ENCODE results near the gene VCPKMT. TPM values are rescaled to one million over a fixed set of nuclear protein-coding genes. Genes with fewer than 3 reads are reported as not detected.

The VCPKMT gene
- total RNA-seq, 4 donors from 2014 or later: 0.51 to 14.7 (median 10.9) TPM

GRCh38 chr14:50103558-50103957, 12.8 kb downstream of the VCPKMT start:
- Histone ChIP-seq H3K27me3 (no peaks in the 10 kb centered on the region), H3K4me3 (no peak overlapping the region), H3K9me3 (no peaks in the 10 kb centered on the region), H3K36me3 (no peaks in the 10 kb centered on the region), H3K27ac (no peak overlapping the region), H3K4me1 (no peaks in the 10 kb centered on the region)
- no peak for TF ChIP-seq CTCF (IDR thresholded peaks at IDR 0.05)
- no peak for TF ChIP-seq POLR2A (IDR thresholded peaks at IDR 0.05)
- DNase-seq: no peak
- intact Hi-C loops (cut with DNase I; ENCODE audit: low total_unique reads): loop anchor here (10.0 kb wide), 2 partner anchors 209 to 239 kb away; partner anchors contain the start of gene ARF6

GRCh38 chr14:50101417-50101816, 15.0 kb downstream of the VCPKMT start:
- no peak for DNase-seq
- Histone ChIP-seq H3K4me3 (no peak overlapping the region), H3K4me1 (no peaks in the 10 kb centered on the region), H3K9me3 (no peaks in the 10 kb centered on the region), H3K36me3 (no peaks in the 10 kb centered on the region), H3K27ac (no peak overlapping the region), H3K27me3 (no peaks in the 10 kb centered on the region)
- intact Hi-C loops (cut with DNase I; ENCODE audit: low total_unique reads): loop anchor here (10.0 kb wide), 2 partner anchors 207 to 237 kb away; partner anchors contain the start of gene ARF6
- no peak for TF ChIP-seq POLR2A (IDR thresholded peaks at IDR 0.05)
- no peak for TF ChIP-seq CTCF (IDR thresholded peaks at IDR 0.05)

GRCh38 chr14:50100805-50101204, 15.6 kb downstream of the VCPKMT start:
- Histone ChIP-seq H3K4me1 (no peaks in the 10 kb centered on the region), H3K4me3 (no peak overlapping the region), H3K27ac (no peak overlapping the region), H3K9me3 (no peaks in the 10 kb centered on the region), H3K36me3 (no peaks in the 10 kb centered on the region), H3K27me3 (no peaks in the 10 kb centered on the region)
- no peak for DNase-seq
- no peak for TF ChIP-seq POLR2A (IDR thresholded peaks at IDR 0.05)
- no peak for TF ChIP-seq CTCF (IDR thresholded peaks at IDR 0.05)
- intact Hi-C loops (cut with DNase I; ENCODE audit: low total_unique reads): loop anchor here (10.0 kb wide), 2 partner anchors 206 to 236 kb away; partner anchors contain the start of gene ARF6

- H3K27me3 ChIP-seq: no peaks in the 10 kb centered on the region
- no peak overlapping the region for H3K27ac ChIP-seq
- no peaks in the 10 kb centered on the region for H3K36me3 ChIP-seq
- intact Hi-C loops (cut with DNase I; ENCODE audit: low total_unique reads): no loop called here
- H3K4me3 ChIP-seq: no peak overlapping the region
- DNase-seq: no peak
- H3K9me3 ChIP-seq: no peaks in the 10 kb centered on the region
- TF ChIP-seq POLR2A (IDR thresholded peaks at IDR 0.05) (no peak), CTCF (IDR thresholded peaks at IDR 0.05) (no peak)
- H3K4me1 ChIP-seq: no peaks in the 10 kb centered on the region
Measured at GRCh38 chr14:50099335-50099734, 17.0 kb downstream of the VCPKMT start.

GRCh38 chr14:50095895-50096294, 20.5 kb downstream of the VCPKMT start:
- intact Hi-C loops (cut with DNase I; ENCODE audit: low total_unique reads): no loop called here
- Histone ChIP-seq H3K27ac (no peak overlapping the region), H3K9me3 (no peaks in the 10 kb centered on the region), H3K36me3 (no peaks in the 10 kb centered on the region), H3K4me3 (no peak overlapping the region), H3K27me3 (no peaks in the 10 kb centered on the region), H3K4me1 (no peaks in the 10 kb centered on the region)
- TF ChIP-seq POLR2A (IDR thresholded peaks at IDR 0.05) (no peak), CTCF (IDR thresholded peaks at IDR 0.05) (no peak)
- no peak for DNase-seq

All from uterus (tissue), 4 donors.